GM18508 (cell line): Measurements from ENCODE around the gene SHLD2.
"Not testable (repeated sequence)": the region's sequence is repeated elsewhere in the genome, so short reads cannot be mapped to it uniquely, and the experiment has no call there.

ENCODE experiments used
- ATAC-seq: cut with Tn5 transposase; IDR thresholded peaks from one replicate; pipeline ENCODE4 v1.9.1; 2021; ENCODE audit warnings: moderate number of reproducible peaks; ENCODE audit not compliant: insufficient read depth, unreplicated experiment

Gene SHLD2

DNA sequence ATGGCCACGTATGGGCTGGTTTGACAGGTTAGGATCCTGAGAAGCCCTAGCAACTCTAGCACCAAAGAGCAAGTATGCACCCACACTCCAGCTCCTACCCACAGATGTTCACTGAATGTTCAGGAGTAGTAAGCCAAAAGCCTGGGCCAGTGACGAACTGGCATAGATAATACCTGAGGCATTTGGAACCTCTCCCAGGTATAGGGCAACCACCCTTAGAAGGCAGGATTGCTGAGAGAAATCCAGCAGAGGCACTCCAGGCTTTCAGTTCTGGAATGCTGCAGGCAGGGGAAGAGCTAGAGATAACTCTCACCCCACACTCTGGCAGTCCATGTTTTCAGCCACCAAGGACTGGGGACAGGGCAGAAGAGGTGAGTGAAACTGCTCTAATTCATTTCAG is 39.4 kb downstream of the SHLD2 start:
- ATAC-seq: not testable (repeated sequence)

DNA sequence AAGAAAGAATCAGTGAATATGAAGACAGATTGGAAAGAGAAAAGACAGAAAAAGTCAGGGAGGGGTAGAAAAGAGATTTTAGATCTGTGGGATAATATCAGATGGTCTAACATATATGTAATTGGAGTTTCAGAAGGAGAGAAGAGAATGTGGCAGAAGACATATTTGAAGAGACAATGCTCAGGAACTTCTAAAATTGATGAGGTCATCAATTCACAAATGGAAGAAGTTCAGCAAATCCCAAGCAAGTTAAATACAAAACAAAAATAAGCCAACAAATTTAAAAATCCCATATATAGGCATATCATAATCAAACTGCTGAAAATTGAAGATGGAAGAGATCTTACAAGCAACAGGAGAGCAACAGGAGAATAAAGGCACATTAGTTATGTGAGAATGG is 42.5 kb downstream of the SHLD2 start:
- not testable (repeated sequence) for ATAC-seq

DNA sequence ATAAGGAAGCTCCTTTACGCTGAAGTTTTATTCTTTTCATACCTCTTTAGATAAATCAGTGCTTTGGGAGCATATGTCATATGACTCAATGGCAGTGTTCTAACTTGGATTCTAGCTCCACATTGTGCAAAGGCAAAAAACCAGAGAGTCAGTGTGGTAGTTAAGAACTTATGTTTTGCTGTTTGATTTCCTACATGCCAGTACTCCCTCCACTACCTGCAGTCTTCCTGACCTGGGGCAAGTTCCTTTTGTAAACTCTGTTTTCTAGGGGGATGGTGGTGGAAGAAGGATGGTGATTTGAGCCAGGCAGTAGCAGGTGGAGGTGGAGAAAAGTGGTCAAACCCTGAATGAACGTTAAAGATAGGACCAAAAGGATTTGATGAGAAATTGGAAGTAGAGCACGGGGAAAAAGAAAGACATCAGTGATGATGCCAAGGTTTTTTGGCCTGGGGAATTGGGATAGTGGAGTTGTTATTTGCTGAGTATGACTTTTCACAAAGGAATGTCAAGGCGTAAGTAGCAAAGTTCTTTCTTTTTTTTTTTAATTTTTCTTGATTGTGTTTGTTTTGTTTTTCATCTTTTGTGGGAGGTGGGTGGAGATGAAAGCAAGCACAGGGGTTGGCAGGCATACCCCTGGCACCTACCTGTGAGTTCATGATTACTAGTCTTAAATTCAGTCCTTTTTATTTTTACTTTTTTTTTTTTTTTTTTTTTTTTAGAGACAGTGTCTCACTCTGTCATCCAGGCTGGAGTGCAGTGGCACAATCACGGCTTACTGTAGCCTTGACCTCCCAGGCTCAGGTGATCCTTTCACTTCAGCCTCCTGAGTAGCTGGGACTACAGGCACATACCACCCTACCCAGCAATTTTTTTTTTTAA is 47.5 kb downstream of the SHLD2 start:
- not testable (repeated sequence) for ATAC-seq

DNA sequence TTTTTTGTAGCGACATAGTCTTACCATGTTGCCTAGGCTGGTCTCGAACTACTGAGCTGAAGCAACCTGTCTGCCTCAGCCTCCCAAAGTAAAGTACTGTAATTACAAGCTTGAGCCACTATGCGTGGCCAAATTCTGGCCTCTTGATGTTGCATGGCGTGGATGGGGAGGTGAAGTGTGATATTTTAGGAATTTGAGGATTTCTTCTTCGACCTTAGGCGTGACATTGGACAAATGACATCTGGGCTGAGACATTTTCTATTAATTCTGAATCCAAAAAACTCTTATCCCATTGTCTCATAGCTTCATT is 48.1 kb downstream of the SHLD2 start:
- ATAC-seq: not testable (repeated sequence)

DNA sequence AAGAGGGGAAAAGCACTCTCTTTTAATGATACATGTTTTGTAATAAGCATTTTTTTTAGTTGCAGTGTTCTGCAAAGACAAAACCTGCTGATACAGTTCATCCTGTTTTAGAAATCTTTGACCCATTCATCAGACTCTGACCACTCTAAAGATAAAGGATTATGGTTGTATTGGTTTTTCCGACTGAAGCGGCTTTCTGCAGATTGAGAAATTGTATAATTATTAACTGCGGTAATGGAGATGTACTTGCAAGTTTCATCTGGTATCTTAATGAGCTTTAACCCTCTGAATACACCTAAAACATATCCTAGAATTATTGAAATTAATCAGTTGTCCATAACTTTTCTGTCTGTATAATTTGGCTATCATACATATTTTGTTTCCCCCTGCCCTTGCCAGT is 50.6 kb downstream of the SHLD2 start:
- not testable (repeated sequence) for ATAC-seq

DNA sequence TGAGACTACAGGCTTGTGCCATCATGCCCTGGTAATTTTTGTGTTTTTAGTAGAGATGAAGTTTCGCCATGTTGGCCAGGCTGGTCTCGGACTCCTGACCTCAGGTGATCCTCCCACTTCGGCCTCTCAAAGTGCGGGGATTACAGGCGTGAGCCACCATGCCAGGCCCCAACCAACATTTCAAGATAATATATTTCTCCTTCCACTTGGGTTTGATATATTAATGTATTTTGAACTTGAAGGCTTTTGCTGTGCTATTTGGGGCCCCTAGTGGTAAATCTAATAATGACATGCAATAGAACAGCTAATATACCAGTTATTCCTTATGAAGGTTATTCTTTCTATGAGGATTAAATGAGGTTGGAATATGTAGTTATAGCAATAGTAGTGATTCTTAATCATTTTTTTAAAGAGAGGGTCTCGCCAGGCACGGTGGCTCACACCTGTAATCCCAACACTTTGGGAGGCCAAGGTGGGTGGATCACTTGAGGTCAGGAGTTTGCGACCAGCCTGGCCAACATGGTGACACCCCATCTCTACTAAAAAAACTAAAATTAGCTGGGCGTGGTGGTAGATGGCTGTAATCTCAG is 54.1 kb downstream of the SHLD2 start:
- ATAC-seq: not testable (repeated sequence)

DNA sequence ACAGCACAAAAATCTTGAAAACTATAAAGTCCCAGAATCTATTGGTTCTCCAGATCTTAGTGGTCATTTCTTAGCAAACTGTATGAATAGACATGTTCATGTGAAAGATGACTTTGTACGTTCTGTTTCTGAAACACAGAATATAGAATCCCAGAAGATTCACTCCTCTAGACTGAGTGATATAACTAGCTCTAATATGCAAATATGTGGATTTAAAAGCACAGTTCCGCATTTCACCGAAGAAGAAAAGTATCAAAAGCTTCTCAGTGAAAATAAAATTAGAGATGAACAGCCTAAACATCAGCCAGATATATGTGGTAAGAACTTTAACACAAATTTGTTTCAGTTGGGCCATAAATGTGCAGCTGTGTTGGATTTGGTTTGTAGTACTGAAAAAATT is 56.5 kb downstream of the SHLD2 start:
- ATAC-seq: not testable (repeated sequence)

DNA sequence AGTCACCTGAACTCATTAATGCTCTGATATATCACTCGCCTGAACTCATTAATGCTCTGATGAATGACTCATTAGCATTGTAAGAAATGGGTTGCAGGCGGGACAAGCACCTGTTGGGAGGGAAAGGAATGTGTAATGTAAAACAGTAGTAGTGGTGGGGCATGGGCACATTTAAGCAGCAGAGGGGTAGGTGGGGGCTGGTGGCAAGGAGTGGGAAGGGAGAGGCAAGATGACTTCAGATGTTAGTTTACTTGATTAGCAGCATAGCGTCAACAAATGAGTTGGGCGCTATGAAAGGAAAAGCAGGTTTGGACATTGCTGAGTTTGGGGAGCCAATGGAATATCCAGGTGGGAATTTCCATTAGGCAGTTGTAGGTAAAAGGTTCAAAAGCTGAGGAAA is 61.8 kb downstream of the SHLD2 start:
- ATAC-seq: not testable (repeated sequence)

DNA sequence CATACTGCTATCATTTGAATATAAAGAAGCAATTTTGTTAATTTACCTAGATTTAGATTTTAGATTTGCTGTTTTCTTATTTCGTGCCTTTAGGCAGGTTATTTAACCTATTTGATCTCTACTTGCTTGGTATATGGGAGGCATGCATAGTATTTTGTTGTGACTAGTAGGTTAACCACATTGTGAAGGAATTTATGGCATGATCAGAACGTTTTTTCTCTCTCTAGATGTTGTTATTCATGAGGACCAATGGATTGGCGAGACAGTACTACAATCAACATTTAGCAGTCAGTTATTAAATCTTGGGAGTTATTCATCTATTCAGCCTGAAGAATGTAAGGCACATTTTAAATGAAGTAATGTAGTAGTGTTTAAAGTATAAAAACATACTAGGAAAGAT is 62.8 kb downstream of the SHLD2 start:
- ATAC-seq: not testable (repeated sequence)

DNA sequence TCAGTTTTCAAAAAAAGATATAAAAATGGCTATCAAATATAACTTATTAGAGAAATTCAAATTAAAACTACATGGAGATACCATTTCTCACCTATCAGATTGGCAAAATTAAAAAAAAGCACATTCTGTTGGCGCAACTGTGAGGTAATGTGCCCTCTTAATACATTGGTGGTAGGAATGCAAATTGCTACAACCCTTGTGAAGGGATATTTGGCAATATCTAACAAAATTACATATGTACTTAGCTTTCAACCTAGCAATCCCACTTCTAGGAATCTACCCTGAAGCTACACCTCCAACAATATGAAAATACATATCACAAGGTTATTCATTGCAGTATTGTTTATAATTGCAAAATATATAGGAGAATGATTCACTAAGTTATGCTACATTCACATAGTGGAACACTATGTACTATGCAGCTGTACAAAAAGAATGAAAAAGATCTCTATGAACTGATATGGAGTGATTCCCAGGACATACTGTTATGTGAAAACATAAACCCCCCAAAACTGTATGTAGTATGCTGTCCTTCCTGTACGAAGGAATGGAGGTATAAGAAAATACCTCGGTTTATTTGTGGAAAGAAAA is 67.8 kb downstream of the SHLD2 start:
- not testable (repeated sequence) for ATAC-seq

DNA sequence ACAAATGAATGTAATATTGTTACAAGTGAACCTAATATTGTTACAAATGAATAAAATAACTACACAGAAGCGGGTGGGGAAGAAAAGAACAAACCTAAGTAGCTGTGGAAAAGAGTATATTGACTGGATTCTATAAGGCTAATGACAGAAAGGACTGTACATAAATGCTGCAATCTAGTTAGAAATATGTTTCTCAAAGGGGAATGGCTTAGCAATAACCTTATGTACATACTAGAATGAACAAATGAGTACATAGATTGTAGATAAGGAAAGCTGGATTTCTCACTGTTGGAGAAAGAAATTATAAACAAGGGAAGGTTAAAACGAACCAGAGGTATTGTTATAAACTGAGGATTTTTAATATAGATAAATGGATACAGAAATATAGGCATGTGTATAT is 68.4 kb downstream of the SHLD2 start:
- ATAC-seq: not testable (repeated sequence)

DNA sequence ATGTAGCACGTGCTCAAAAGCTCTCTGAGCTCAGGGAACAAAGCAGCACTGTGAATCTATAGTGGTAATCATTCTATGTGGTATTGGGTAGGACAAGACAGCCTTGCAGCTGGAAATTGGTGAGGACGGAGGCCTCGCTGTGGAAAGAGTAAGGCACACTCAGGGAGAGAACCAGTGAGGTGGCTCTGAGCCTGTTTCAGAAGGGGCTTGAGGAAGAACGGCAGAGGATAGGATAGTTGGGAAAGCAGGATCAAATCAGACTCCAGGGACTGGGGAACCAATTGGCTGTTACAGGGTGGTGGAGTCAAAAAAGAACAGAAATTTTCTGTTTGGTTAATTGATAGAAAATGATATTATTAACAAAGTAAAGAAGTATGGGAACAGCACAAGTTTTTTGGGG is 74.9 kb downstream of the SHLD2 start:
- ATAC-seq: not testable (repeated sequence)

DNA sequence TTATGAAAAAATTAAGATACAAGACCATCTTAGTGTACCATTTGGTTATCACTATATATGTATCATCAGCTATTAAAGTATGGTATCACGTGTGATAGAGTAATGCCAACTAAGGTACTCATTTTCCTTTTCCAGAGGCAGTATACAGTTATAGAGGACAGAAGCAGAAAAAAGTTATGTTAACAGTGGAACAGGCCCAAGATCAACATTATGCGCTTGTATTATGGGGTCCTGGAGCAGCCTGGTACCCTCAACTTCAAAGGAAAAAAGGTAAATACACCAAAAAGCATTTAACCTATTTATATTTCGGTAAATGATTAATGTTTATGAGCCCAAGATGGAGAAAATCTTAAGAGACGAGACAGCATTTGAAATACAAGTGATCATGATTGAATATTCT is 75.7 kb downstream of the SHLD2 start:
- not testable (repeated sequence) for ATAC-seq

DNA sequence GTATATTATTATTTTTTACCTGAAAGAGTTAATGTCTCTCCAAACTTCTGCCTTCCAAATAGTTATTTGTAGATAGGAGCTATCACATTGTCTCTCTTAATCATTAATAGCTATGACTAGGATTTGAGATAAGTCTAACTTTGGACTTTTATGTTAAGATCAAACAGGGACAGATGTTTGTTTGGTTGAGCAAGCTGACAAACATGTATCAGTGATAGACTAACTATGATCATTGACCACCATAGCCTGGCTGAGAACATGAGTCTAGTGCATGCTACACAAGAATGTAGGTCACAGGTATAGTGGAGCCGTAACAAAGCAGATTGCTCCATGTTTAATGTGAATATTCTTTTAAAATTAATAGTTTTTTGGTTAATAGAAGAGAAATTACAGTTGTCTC is 76.7 kb downstream of the SHLD2 start:
- not testable (repeated sequence) for ATAC-seq

DNA sequence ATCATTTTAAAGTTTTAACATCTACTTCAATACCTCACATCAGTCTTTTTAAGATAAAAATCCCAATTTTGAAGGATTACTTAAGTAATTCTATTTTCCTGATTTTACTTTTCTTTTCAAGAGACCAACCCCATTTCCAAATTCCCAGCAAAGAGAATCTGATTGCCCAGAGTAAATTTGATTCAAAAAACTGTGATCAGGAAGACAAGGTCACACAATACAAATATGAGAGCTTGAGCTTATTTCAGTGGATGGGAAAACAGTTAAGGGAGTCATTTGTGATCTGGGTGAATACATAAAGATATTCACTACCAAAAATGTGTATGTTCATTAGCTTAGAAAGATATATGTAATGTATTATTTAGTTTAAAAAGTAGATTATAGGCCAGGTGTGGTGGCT is 77.2 kb downstream of the SHLD2 start:
- ATAC-seq: not testable (repeated sequence)

DNA sequence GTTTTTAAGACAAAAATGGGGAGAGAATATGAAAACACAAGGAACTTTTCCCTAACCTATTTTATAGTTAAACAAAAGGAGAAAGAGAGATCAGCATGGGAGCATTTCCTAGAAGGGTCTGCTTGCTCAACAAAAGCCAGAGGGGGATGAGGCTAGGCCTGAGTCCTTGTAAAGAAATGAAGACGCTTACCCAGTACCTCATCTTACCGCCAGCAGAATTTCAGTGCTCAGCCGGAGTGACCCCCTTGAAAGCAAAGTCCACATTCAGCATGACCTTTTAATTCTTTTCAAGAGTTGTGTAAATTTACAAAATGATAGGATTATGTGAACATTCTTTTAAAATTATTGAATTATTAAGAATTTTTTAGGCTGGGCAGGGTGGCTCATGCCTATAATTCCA is 82.6 kb downstream of the SHLD2 start:
- ATAC-seq: not testable (repeated sequence)

DNA sequence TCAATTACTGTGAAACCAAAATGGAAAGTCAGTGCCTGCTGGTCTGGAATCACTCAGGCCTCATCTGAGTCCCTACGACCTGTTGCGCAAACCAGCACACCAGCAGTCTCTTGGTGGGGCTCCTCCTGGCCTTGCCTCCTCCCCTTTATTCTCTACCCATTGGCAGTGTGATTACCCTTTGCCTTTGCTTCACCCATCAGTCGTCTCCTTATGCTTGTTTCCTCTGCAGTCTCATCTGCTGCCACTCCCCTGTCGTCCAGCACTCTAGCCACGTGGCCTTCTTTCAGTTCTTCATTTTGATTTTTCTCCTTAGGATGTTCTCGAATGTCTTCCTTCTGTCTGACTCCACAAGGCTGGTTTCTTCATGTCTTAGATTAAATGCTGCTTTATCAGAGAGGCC is 89.4 kb downstream of the SHLD2 start:
- ATAC-seq: not testable (repeated sequence)

DNA sequence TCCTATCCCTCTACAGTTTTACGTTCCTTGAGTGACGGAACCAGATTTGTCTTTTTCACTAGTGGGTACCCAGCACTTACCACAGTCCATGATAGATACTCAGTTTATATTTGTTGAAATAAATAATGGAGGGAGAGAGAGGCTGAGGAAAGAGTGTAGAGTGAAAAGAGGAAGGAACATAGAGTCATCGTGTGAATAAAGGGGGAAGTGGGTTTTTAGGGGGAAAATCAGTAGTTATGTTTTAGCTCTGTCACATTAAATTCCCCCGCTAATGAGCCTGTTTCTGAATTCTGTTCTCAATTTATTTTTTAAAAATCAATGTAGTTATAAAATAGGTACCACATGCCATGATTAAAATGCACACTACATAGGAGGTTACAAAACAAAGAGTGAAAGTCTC is 91.0 kb downstream of the SHLD2 start:
- not testable (repeated sequence) for ATAC-seq

DNA sequence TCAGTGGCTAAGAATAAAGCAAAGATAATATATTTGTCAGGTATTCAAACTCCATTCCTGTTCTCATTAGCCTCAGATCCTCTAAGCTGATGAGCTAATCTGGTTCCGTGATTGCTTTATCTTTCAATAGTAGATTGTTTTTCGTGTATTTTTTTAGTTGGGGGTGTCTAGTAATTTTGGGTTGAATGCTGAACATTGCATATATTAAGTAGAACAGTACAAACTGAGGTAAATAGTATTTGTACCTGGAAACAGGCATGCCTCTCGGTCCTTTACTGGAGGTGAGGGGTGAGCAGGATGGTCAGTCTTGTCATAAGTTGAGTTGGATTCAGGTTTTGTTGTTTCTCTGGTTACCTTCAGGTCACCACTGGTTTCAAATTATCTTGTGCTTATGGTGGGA is 92.6 kb downstream of the SHLD2 start:
- not testable (repeated sequence) for ATAC-seq

DNA sequence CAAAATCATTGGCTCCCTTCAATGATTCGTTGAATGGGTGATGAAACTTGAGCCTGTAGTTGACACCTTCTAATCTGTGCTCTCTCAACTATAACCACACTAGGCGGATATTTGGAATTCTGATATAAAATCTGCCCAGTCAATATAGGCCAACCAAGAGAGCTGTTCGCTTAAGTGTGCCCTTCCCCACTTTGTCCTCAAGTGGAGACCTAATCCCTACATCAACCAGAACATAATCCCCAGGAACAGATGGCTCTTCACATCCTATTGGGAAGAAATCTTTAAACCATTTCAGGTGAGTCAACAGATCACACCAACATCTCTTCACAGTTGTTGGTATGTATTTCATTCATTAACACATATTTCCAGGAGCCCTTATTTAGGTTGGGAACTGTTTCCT is 96.8 kb downstream of the SHLD2 start:
- not testable (repeated sequence) for ATAC-seq

DNA sequence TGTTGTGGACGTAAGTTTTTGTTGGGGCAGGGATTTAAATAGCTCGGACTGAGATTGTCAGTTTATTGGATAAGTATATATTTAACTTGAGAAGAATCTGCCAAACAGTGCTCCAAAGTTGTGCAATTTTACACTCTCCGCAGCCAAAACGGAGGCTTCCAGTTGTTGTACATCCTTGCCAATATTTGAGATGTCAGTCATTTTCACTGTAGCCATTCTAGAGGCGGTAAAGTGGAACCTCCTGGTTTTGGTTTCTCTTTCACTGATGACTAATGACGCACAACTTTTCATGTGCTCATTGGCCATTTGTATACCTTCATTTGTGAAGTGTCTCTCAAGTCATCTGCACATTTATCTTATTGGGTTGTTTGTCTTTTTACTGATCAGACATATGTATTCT is 105.9 kb downstream of the SHLD2 start:
- peak; percentile 47 for ATAC-seq
